Measurements from ENCODE around the gene RTKN. TPM values are rescaled to one million over a fixed set of nuclear protein-coding genes. Genes with fewer than 3 reads are reported as not detected.
A peak's percentile ranks its signal among the peaks of the same experiment; 100 is the strongest.
"Not testable (repeated sequence)": the region's sequence is repeated elsewhere in the genome, so short reads cannot be mapped to it uniquely, and the experiment has no call there.

RTKN gene
- total RNA-seq (9.5 TPM), polyA plus RNA-seq (17.2 TPM)
- long read RNA-seq, donor 1: 0 reads
- long read RNA-seq, donor 2, partial matches to known transcripts: 6 of 16 reads
- long read RNA-seq, donor 2, other reads (novel, unspliced or antisense): 0 of 16 reads
- long read RNA-seq, donor 3, partial matches to known transcripts: 0 of 5 reads
- long read RNA-seq, donor 3, other reads (novel, unspliced or antisense): 0 of 5 reads
- long read RNA-seq, donor 4, partial matches to known transcripts: 0 of 3 reads
- long read RNA-seq, donor 4, other reads (novel, unspliced or antisense): 0 of 3 reads
- long read RNA-seq, donor 5, partial matches to known transcripts: 0 of 5 reads
- long read RNA-seq, donor 5, other reads (novel, unspliced or antisense): 0 of 5 reads
- long read RNA-seq, donor 6, partial matches to known transcripts: 0 of 4 reads
- long read RNA-seq, donor 6, other reads (novel, unspliced or antisense): 0 of 4 reads
- long read RNA-seq, donor 7, partial matches to known transcripts: 8 of 9 reads
- long read RNA-seq, donor 7, other reads (novel, unspliced or antisense): 0 of 9 reads
- long read RNA-seq, donor 8, partial matches to known transcripts: 0 of 3 reads
- long read RNA-seq, donor 8, other reads (novel, unspliced or antisense): 0 of 3 reads
- long read RNA-seq, donor 9, partial matches to known transcripts: 0 of 1 reads
- long read RNA-seq, donor 9, other reads (novel, unspliced or antisense): 0 of 1 reads
- long read RNA-seq, donor 10, partial matches to known transcripts: 0 of 3 reads
- long read RNA-seq, donor 10, other reads (novel, unspliced or antisense): 0 of 3 reads

- WGBS: 13% methylated on average over 75 of the region's 75 CpGs
- Histone ChIP-seq H3K9me3 (ENCODE audit: control insufficient read depth in 2 of 2, insufficient read depth in 1 of 2, low read length in 1 of 2) (peaks cover 0 to 8% of the 10 kb centered on the region in 2 donors), H3K36me3 (ENCODE audit: control insufficient read depth in 2 of 2, insufficient read depth in 2 of 2, low read length in 1 of 2) (no peaks in the 10 kb centered on the region), H3K4me1 (ENCODE audit: control insufficient read depth in 2 of 2, insufficient read depth in 2 of 2, low read length in 2 of 2) (peaks cover 4 to 26% of the 10 kb centered on the region in 2 donors), H3K27me3 (ENCODE audit: control insufficient read depth in 2 of 2, insufficient read depth in 1 of 2, low read length in 1 of 2) (peaks cover 23 to 65% of the 10 kb centered on the region in 2 donors), H3K27ac (ENCODE audit: low read depth in 1 of 2, low read length in 1 of 2) (peak within 1 kb of the TSS; percentile 73 to 75), H3K4me3 (ENCODE audit: low read length in 2 of 2) (peak within 1 kb of the TSS; percentile 40 to 45)
- DNase-seq (ENCODE audit: low read depth in 6 of 9, low spot score in 9 of 9): peak in 1 of 9 donors; percentile 35
Measured at GRCh38 chr2:74441690-74442482, at the start of gene RTKN. Gene RTKN (minus strand): TSS chr2:74441937. CDS start chr2:74441816, 121 bp downstream.

- H3K4me1 ChIP-seq (ENCODE audit: control insufficient read depth in 2 of 2, insufficient read depth in 2 of 2, low read length in 2 of 2): no peaks in the 10 kb centered on the region
- H3K27ac ChIP-seq (ENCODE audit: low read depth in 1 of 2, low read length in 1 of 2): no peak overlapping the region
- no peak for DNase-seq (ENCODE audit: low read depth in 6 of 9, low spot score in 9 of 9)
- 99% methylated on average over 9 of the region's 9 CpGs for WGBS
- H3K27me3 ChIP-seq (ENCODE audit: control insufficient read depth in 2 of 2, insufficient read depth in 1 of 2, low read length in 1 of 2): no peaks in the 10 kb centered on the region
- no peaks in the 10 kb centered on the region for H3K9me3 ChIP-seq (ENCODE audit: control insufficient read depth in 2 of 2, insufficient read depth in 1 of 2, low read length in 1 of 2)
- H3K36me3 ChIP-seq (ENCODE audit: control insufficient read depth in 2 of 2, insufficient read depth in 2 of 2, low read length in 1 of 2): peaks cover 46 to 57% of the 10 kb centered on the region in 2 donors
- no peak overlapping the region for H3K4me3 ChIP-seq (ENCODE audit: low read length in 2 of 2)
Measured at GRCh38 chr2:74489906-74490305, 48.2 kb upstream of the RTKN start.

GRCh38 chr2:74488643-74489481, 47.1 kb upstream of the RTKN start:
- H3K36me3 ChIP-seq (ENCODE audit: control insufficient read depth in 2 of 2, insufficient read depth in 2 of 2, low read length in 1 of 2): peaks cover 46 to 52% of the 10 kb centered on the region in 2 donors
- no peak for DNase-seq (ENCODE audit: low read depth in 6 of 9, low spot score in 9 of 9)
- H3K27me3 ChIP-seq (ENCODE audit: control insufficient read depth in 2 of 2, insufficient read depth in 1 of 2, low read length in 1 of 2): no peaks in the 10 kb centered on the region
- H3K27ac ChIP-seq (ENCODE audit: low read depth in 1 of 2, low read length in 1 of 2): no peak overlapping the region
- no peak overlapping the region for H3K4me3 ChIP-seq (ENCODE audit: low read length in 2 of 2)
- 98% methylated on average over 9 of the region's 9 CpGs for WGBS
- no peaks in the 10 kb centered on the region for H3K9me3 ChIP-seq (ENCODE audit: control insufficient read depth in 2 of 2, insufficient read depth in 1 of 2, low read length in 1 of 2)
- H3K4me1 ChIP-seq (ENCODE audit: control insufficient read depth in 2 of 2, insufficient read depth in 2 of 2, low read length in 2 of 2): peaks cover 0 to 3% of the 10 kb centered on the region in 2 donors

GRCh38 chr2:74486141-74486540, 44.4 kb upstream of the RTKN start:
- WGBS: 99% methylated on average over 2 of the region's 2 CpGs
- Histone ChIP-seq H3K4me3 (ENCODE audit: low read length in 2 of 2) (no peak overlapping the region), H3K27me3 (ENCODE audit: control insufficient read depth in 2 of 2, insufficient read depth in 1 of 2, low read length in 1 of 2) (no peaks in the 10 kb centered on the region), H3K9me3 (ENCODE audit: control insufficient read depth in 2 of 2, insufficient read depth in 1 of 2, low read length in 1 of 2) (no peaks in the 10 kb centered on the region), H3K4me1 (ENCODE audit: control insufficient read depth in 2 of 2, insufficient read depth in 2 of 2, low read length in 2 of 2) (peaks cover 13 to 21% of the 10 kb centered on the region in 2 donors), H3K27ac (ENCODE audit: low read depth in 1 of 2, low read length in 1 of 2) (no peak overlapping the region), H3K36me3 (ENCODE audit: control insufficient read depth in 2 of 2, insufficient read depth in 2 of 2, low read length in 1 of 2) (peaks cover 20 to 30% of the 10 kb centered on the region in 2 donors)
- no peak for DNase-seq (ENCODE audit: low read depth in 6 of 9, low spot score in 9 of 9)

- Histone ChIP-seq H3K4me3 (ENCODE audit: low read length in 2 of 2) (peak overlapping the region; percentile 96 to 98), H3K4me1 (ENCODE audit: control insufficient read depth in 2 of 2, insufficient read depth in 2 of 2, low read length in 2 of 2) (peaks cover 19 to 28% of the 10 kb centered on the region in 2 donors), H3K36me3 (ENCODE audit: control insufficient read depth in 2 of 2, insufficient read depth in 2 of 2, low read length in 1 of 2) (peaks cover 15 to 27% of the 10 kb centered on the region in 2 donors)
- DNase-seq (ENCODE audit: low read depth in 6 of 9, low spot score in 9 of 9); H3K9me3 ChIP-seq (ENCODE audit: control insufficient read depth in 2 of 2, insufficient read depth in 1 of 2, low read length in 1 of 2); H3K27me3 ChIP-seq (ENCODE audit: control insufficient read depth in 2 of 2, insufficient read depth in 1 of 2, low read length in 1 of 2); H3K27ac ChIP-seq (ENCODE audit: low read depth in 1 of 2, low read length in 1 of 2): not testable (repeated sequence)
- WGBS: 90% methylated on average over 19 of the region's 19 CpGs
Measured at GRCh38 chr2:74483675-74484164, 42.0 kb upstream of the RTKN start.

- Histone ChIP-seq H3K9me3 (ENCODE audit: control insufficient read depth in 2 of 2, insufficient read depth in 1 of 2, low read length in 1 of 2) (no peaks in the 10 kb centered on the region), H3K27ac (ENCODE audit: low read depth in 1 of 2, low read length in 1 of 2) (peak within 1 kb of the TSS; percentile 91 to 95), H3K36me3 (ENCODE audit: control insufficient read depth in 2 of 2, insufficient read depth in 2 of 2, low read length in 1 of 2) (peaks cover 15 to 26% of the 10 kb centered on the region in 2 donors), H3K27me3 (ENCODE audit: control insufficient read depth in 2 of 2, insufficient read depth in 1 of 2, low read length in 1 of 2) (no peaks in the 10 kb centered on the region), H3K4me1 (ENCODE audit: control insufficient read depth in 2 of 2, insufficient read depth in 2 of 2, low read length in 2 of 2) (peaks cover 19 to 28% of the 10 kb centered on the region in 2 donors), H3K4me3 (ENCODE audit: low read length in 2 of 2) (peak within 1 kb of the TSS; percentile 96 to 98)
- DNase-seq (ENCODE audit: low read depth in 6 of 9, low spot score in 9 of 9): peak; percentile 89 to 98 (median 94)
- WGBS: 1% methylated on average over 50 of the region's 50 CpGs
Measured at GRCh38 chr2:74482801-74483674, 41.3 kb upstream of the RTKN start, which contains the start of the genes CCDC142 and TTC31. Gene CCDC142 (minus strand): TSS chr2:74482998. CDS start chr2:74482837, 161 bp downstream. Gene TTC31 (plus strand): TSS chr2:74483081. CDS start chr2:74483096, 15 bp downstream.

GRCh38 chr2:74481961-74482800, 40.4 kb upstream of the RTKN start:
- 3% methylated on average over 80 of the region's 80 CpGs for WGBS
- Histone ChIP-seq H3K36me3 (ENCODE audit: control insufficient read depth in 2 of 2, insufficient read depth in 2 of 2, low read length in 1 of 2) (peaks cover 15 to 30% of the 10 kb centered on the region in 2 donors), H3K4me1 (ENCODE audit: control insufficient read depth in 2 of 2, insufficient read depth in 2 of 2, low read length in 2 of 2) (peaks cover 19 to 28% of the 10 kb centered on the region in 2 donors), H3K27ac (ENCODE audit: low read depth in 1 of 2, low read length in 1 of 2) (peak overlapping the region; percentile 86 to 91), H3K4me3 (ENCODE audit: low read length in 2 of 2) (peak overlapping the region; percentile 96 to 98), H3K9me3 (ENCODE audit: control insufficient read depth in 2 of 2, insufficient read depth in 1 of 2, low read length in 1 of 2) (no peaks in the 10 kb centered on the region), H3K27me3 (ENCODE audit: control insufficient read depth in 2 of 2, insufficient read depth in 1 of 2, low read length in 1 of 2) (no peaks in the 10 kb centered on the region)
- DNase-seq (ENCODE audit: low read depth in 6 of 9, low spot score in 9 of 9): peak in 1 of 9 donors; percentile 49
